Pancreas (tissue), 10 donors: ENCODE measurements around the gene LIMA1. TPM values are rescaled to one million over a fixed set of nuclear protein-coding genes. Genes with fewer than 3 reads are reported as not detected.
"Not testable (repeated sequence)": the region's sequence is repeated elsewhere in the genome, so short reads cannot be mapped to it uniquely, and the experiment has no call there.

ENCODE experiments used
- ATAC-seq, 4 donors: fragments of 200-7000 bp; cut with Tn5 transposase; one replicate each; pipeline versions ENCODE4 v1.8.0 to v1.9.1; 2020; ENCODE audit warnings: mild to moderate bottlenecking in 4 of 4, moderate library complexity in 4 of 4
- DNase-seq, 6 donors: peaks; one replicate each; pipeline ENCODE4 v3.0.0-alpha.2; 2020
- FAIRE-seq: peaks from 2 replicates; lab custom pipeline; 2012; peaks lifted over from hg19 to GRCh38; lab: Jason Lieb, UNC
- H3K27ac ChIP-seq, 4 donors: fragments of 200-600 bp; sonication (generic); 1 replicate in 3 of 4; 2 replicates in 1 of 4; pipeline versions ENCODE4 v1.5.0 to v1.8.0; 2020
- H3K27me3 ChIP-seq, 4 donors: fragments of 200-600 bp; one replicate each; pipeline ENCODE4 v1.8.0; 2021
- H3K36me3 ChIP-seq, 3 donors: fragments of 200-600 bp; sonication (generic) in 1 of 3; one replicate each; pipeline versions ENCODE4 v1.5.0 to v1.8.0; 2020 to 2021
- H3K4me1 ChIP-seq, 3 donors: fragments of 200-600 bp; one replicate each; pipeline ENCODE4 v1.8.0; 2021
- H3K4me3 ChIP-seq, 4 donors: fragments of 200-600 bp; sonication (generic) in 2 of 4; one replicate each; pipeline versions ENCODE4 v1.5.0 to v1.8.0; 2020 to 2021
- H3K9me3 ChIP-seq, 4 donors: fragments of 200-600 bp; one replicate each; pipeline ENCODE4 v1.8.0; 2021
- CTCF ChIP-seq, 4 donors: fragments of 200-600 bp; sonication (generic) in 3 of 4; IDR thresholded peaks; one replicate each; pipeline versions ENCODE4 v1.5.0 to v1.8.0; 2021; ENCODE audit warnings: antibody characterized with exemption in 4 of 4
- WGBS, 2 donors: extraction: QIAGEN DNeasy Blood & Tissue Kit; methylation state at CpG; one replicate each; pipeline ENCODE4 v1.1.7; 2013; 5-methylcytosine and 5-hydroxymethylcytosine counted together
- intact Hi-C, 3 donors: fragments of 100-400 bp; cut with DNase I; formaldehyde crosslinking; loops; one replicate each; pipeline versions ENCODE4 v1.11.1 to v1.14.2; 2022
- polyA plus RNA-seq, 2 donors: library from polyadenylated mRNA; stranded (reverse); fragments of 200-250 nt; gene quantifications; one replicate each; pipeline ENCODE4 v1.2.3, GENCODE V29; 2013
- total RNA-seq, 6 donors: library from RNA; stranded (reverse); fragmentation: NEBNext Ultra II Directional in 4 of 6; extraction: Animal tissue kit (Norgen Biotek cat#: 25700) in 4 of 6; gene quantifications; one replicate each; pipeline versions ENCODE4 v1.2.1 to v1.2.4, GENCODE V29; 2021 to 2023
- donor health status: healthy with polysubstance abuse.
- donor health status: DM: no; HTN: no; CAD: no; lungs with moderate emphysema.
- donor health status: DM: no; HTN: no; CAD: no.
- donor health status: control.
- donor health status: control.
- donor health status: Bipolar disorder and iron deficiency.
- donor health status: DM: yes; HTN: yes; CAD: no.
- donor health status: DM: no; HTN: no; CAD: no.
- donor health status: DM: no; HTN: no; CAD: no.
- donor health status: DM: yes; HTN: yes; CAD: no.

LIMA1 gene
- total and polyA plus RNA-seq, 8 donors: 17.6 to 50.3 (median 25.1) TPM

- FAIRE-seq: peak; percentile 66
- H3K4me1 ChIP-seq: peaks cover 0 to 17% (median 3%) of the 10 kb centered on the region in 3 donors
- no peaks in the 10 kb centered on the region for H3K27me3 ChIP-seq
- whole genome bisulfite sequencing, 2 donors: 61 to 67% methylated on average over 3 of the region's 3 CpGs
- no peak for DNase-seq
- peak overlapping the region in 2 of 4 donors; percentile 20 to 73 for H3K27ac ChIP-seq
- TF ChIP-seq CTCF (IDR thresholded peaks at IDR 0.05): no peak
- peak in 2 of 4 donors; percentile 62 to 70 for ATAC-seq
- no peaks in the 10 kb centered on the region for H3K9me3 ChIP-seq
- intact Hi-C loops: no loop called here
- no peak overlapping the region for H3K4me3 ChIP-seq
- H3K36me3 ChIP-seq: no peaks in the 10 kb centered on the region
Observed at GRCh38 chr12:50297027-50297426, 13.7 kb upstream of the LIMA1 start.

- TF ChIP-seq CTCF (IDR thresholded peaks at IDR 0.05): no peak
- H3K27ac ChIP-seq: peak overlapping the region in 2 of 4 donors; percentile 20 to 73
- FAIRE-seq: no peak
- H3K9me3 ChIP-seq: no peaks in the 10 kb centered on the region
- no peaks in the 10 kb centered on the region for H3K27me3 ChIP-seq
- no peak for ATAC-seq
- H3K4me3 ChIP-seq: no peak overlapping the region
- intact Hi-C loops: no loop called here
- WGBS, 2 donors: 92% methylated on average over 6 of the region's 6 CpGs
- DNase-seq: no peak
- peaks cover 0 to 17% (median 3%) of the 10 kb centered on the region in 3 donors for H3K4me1 ChIP-seq
- no peaks in the 10 kb centered on the region for H3K36me3 ChIP-seq
Observed at GRCh38 chr12:50296554-50296953, 13.2 kb upstream of the LIMA1 start.

GRCh38 chr12:50291377-50291776 is 8.1 kb upstream of the LIMA1 start:
- no peaks in the 10 kb centered on the region for H3K9me3 ChIP-seq
- 94 to 96% methylated on average over 1 of the region's 1 CpG for WGBS, 2 donors
- no peaks in the 10 kb centered on the region for H3K36me3 ChIP-seq
- no peaks in the 10 kb centered on the region for H3K4me1 ChIP-seq
- FAIRE-seq: no peak
- no peaks in the 10 kb centered on the region for H3K27me3 ChIP-seq
- H3K27ac ChIP-seq: no peak overlapping the region
- no peak for DNase-seq
- intact Hi-C loops: no loop called here
- ATAC-seq: no peak
- no peak overlapping the region for H3K4me3 ChIP-seq
- no peak for TF ChIP-seq CTCF (IDR thresholded peaks at IDR 0.05)

- FAIRE-seq, H3K4me1 ChIP-seq, H3K36me3 ChIP-seq, H3K4me3 ChIP-seq, H3K27me3 ChIP-seq, ATAC-seq, intact Hi-C loops, DNase-seq, H3K9me3 ChIP-seq, H3K27ac ChIP-seq: not testable (repeated sequence)
- WGBS, 2 donors: 86 to 89% methylated on average over 3 of the region's 3 CpGs
Observed at GRCh38 chr12:50290692-50291091, 7.4 kb upstream of the LIMA1 start.

GRCh38 chr12:50287271-50287670 is 4.0 kb upstream of the LIMA1 start:
- intact Hi-C loops: no loop called here

More at GRCh38 chr12:50287271-50287670, 4.0 kb upstream of the LIMA1 start:
- 96 to 97% methylated on average over 7 of the region's 7 CpGs for WGBS, 2 donors
- Histone ChIP-seq H3K27ac (no peak overlapping the region), H3K27me3 (no peaks in the 10 kb centered on the region), H3K4me1 (peaks cover 0 to 9% (median 0%) of the 10 kb centered on the region in 3 donors), H3K36me3 (no peaks in the 10 kb centered on the region), H3K4me3 (no peak overlapping the region), H3K9me3 (no peaks in the 10 kb centered on the region)
- ATAC-seq: no peak
- no peak for FAIRE-seq
- DNase-seq: no peak
- TF ChIP-seq CTCF (IDR thresholded peaks at IDR 0.05): no peak
